IMR-90 (cell line): Measurements from ENCODE around the gene ABCA8. TPM values are rescaled to one million over a fixed set of nuclear protein-coding genes. Genes with fewer than 3 reads are reported as not detected.

Source experiments
- ATAC-seq: fragments of 200-7000 bp; cut with Tn5 transposase; 2 replicates; pipeline ENCODE4 v1.9.1; 2020; ENCODE audit warnings: low read depth, mild to moderate bottlenecking, moderate library complexity
- BruUV-seq: library from RNA; stranded (reverse); fragments of 400-500 nt; replicated peaks from 2 replicates; lab custom pipeline; 2021; lab: Mats Ljungman, UMichigan
- CTCF ChIA-PET: fragments of 300-600 bp; formaldehyde crosslinking; extraction: SDS; loops from one replicate; lab custom pipeline; 2021; ENCODE audit warnings: antibody characterized with exemption; lab: Yijun Ruan, JAX
- POLR2A ChIA-PET: fragments of 300-600 bp; sonication (Branson Sonifier 250); formaldehyde crosslinking; loops from one replicate; lab custom pipeline; 2022; ENCODE audit warnings: antibody characterized with exemption; ENCODE audit not compliant: unreplicated experiment; lab: Charles Lee
- DNase-seq: peaks from one replicate; pipeline ENCODE4 v3.0.0; 2013
- H2AFZ ChIP-seq: replicated peaks from 2 replicates; pipeline ENCODE3; 2013; ENCODE audit warnings: low read length, mild to moderate bottlenecking; ENCODE audit not compliant: poor library complexity
- H2AK5ac ChIP-seq: 2 replicates; pipeline ENCODE4 v1.6.1; 2013; ENCODE audit warnings: low read depth, low read length, inconsistent platforms
- H2AK9ac ChIP-seq: replicated peaks from 2 replicates; pipeline ENCODE3; 2013; ENCODE audit warnings: mild to moderate bottlenecking, low read depth, low read length, moderate library complexity; ENCODE audit not compliant: poor library complexity
- H2BK120ac ChIP-seq: 2 replicates; pipeline ENCODE4 v1.6.1; 2013; ENCODE audit warnings: low read depth, low read length, inconsistent platforms
- H2BK15ac ChIP-seq: 3 replicates; pipeline ENCODE4 v1.6.1; 2013; ENCODE audit warnings: low read depth, low read length, inconsistent platforms
- H2BK20ac ChIP-seq: 2 replicates; pipeline ENCODE4 v1.6.1; 2013; ENCODE audit warnings: low read depth, mild to moderate bottlenecking, inconsistent platforms, low read length, moderate library complexity
- H2BK5ac ChIP-seq: 2 replicates; pipeline ENCODE4 v1.6.1; 2013; ENCODE audit warnings: mild to moderate bottlenecking, low read depth, low read length, inconsistent platforms; ENCODE audit not compliant: poor library complexity, severe bottlenecking
- H3K14ac ChIP-seq: replicated peaks from 2 replicates; pipeline ENCODE4 v1.6.1; 2013; ENCODE audit warnings: low read depth, low read length, inconsistent platforms
- H3K18ac ChIP-seq: 2 replicates; pipeline ENCODE4 v1.6.1; 2013; ENCODE audit warnings: low read depth, low read length, control low read depth
- H3K23ac ChIP-seq: 2 replicates; pipeline ENCODE4 v1.6.1; 2013; ENCODE audit warnings: low read depth, low read length, inconsistent platforms
- H3K27ac ChIP-seq: 2 replicates; pipeline ENCODE4 v1.5.1; 2013; ENCODE audit warnings: mild to moderate bottlenecking, control low read depth, low read length; ENCODE audit not compliant: insufficient read depth
- H3K27me3 ChIP-seq: 2 replicates; pipeline ENCODE4 v1.6.1; 2013; ENCODE audit warnings: low read length; ENCODE audit not compliant: control insufficient read depth, insufficient read depth
- H3K36me3 ChIP-seq: 2 replicates; pipeline ENCODE4 v1.6.1; 2013; ENCODE audit warnings: low read length, mixed read lengths; ENCODE audit not compliant: control insufficient read depth, insufficient read depth
- H3K4ac ChIP-seq: 2 replicates; pipeline ENCODE4 v1.6.1; 2013; ENCODE audit warnings: low read depth, low read length, inconsistent platforms
- H3K4me1 ChIP-seq: 2 replicates; pipeline ENCODE4 v1.6.1; 2013; ENCODE audit warnings: low read length, mixed read lengths; ENCODE audit not compliant: control insufficient read depth, insufficient read depth
- H3K4me2 ChIP-seq: 2 replicates; pipeline ENCODE4 v1.6.1; 2013; ENCODE audit warnings: low read depth, mild to moderate bottlenecking, control low read depth, low read length, moderate library complexity
- H3K4me3 ChIP-seq: 2 replicates; pipeline ENCODE4 v1.5.1; 2013; ENCODE audit warnings: low read depth, mild to moderate bottlenecking, control low read depth, low read length, moderate library complexity; ENCODE audit not compliant: insufficient read depth
- H3K56ac ChIP-seq: 2 replicates; pipeline ENCODE4 v1.6.1; 2013; ENCODE audit warnings: low read length, inconsistent platforms; ENCODE audit not compliant: insufficient read depth; ENCODE audit errors: extremely low read depth
- H3K79me1 ChIP-seq, 2 experiments: 2 replicates each; pipeline ENCODE4 v1.6.1; 2013; ENCODE audit warnings: low read length in 2 of 2, inconsistent platforms in 1 of 2, low read depth in 1 of 2
- H3K9ac ChIP-seq: 2 replicates; pipeline ENCODE4 v1.6.1; 2013; ENCODE audit warnings: low read depth, low read length, control low read depth
- H3K9me1 ChIP-seq: 2 replicates; pipeline ENCODE4 v1.6.1; 2013; ENCODE audit warnings: low read length, inconsistent platforms; ENCODE audit not compliant: insufficient read depth
- H3K9me3 ChIP-seq: 2 replicates; pipeline ENCODE4 v1.6.1; 2013; ENCODE audit warnings: low read length; ENCODE audit not compliant: control insufficient read depth, insufficient read depth
- H4K20me1 ChIP-seq: 2 replicates; pipeline ENCODE4 v1.6.1; 2013; ENCODE audit warnings: low read length, inconsistent platforms; ENCODE audit not compliant: insufficient read depth
- H4K5ac ChIP-seq: 2 replicates; pipeline ENCODE4 v1.6.1; 2013; ENCODE audit warnings: mild to moderate bottlenecking, low read depth, low read length, control low read depth
- H4K8ac ChIP-seq, 2 experiments: 2 replicates each; pipeline ENCODE4 v1.6.1; 2013; ENCODE audit warnings: low read depth in 2 of 2, low read length in 2 of 2, control low read depth in 1 of 2, inconsistent platforms in 1 of 2
- H4K91ac ChIP-seq: 2 replicates; pipeline ENCODE4 v1.6.1; 2013; ENCODE audit warnings: low read depth, low read length, inconsistent platforms; ENCODE audit not compliant: insufficient read depth
- BHLHE40 ChIP-seq: fragments of 150-350 bp; IDR thresholded peaks from 2 replicates; pipeline ENCODE4 v1.6.1; 2016; ENCODE audit warnings: mild to moderate bottlenecking, low read depth, low read length
- CTCF ChIP-seq: conservative IDR thresholded peaks from 2 replicates; pipeline ENCODE4 v1.5.1; 2012; ENCODE audit warnings: mild to moderate bottlenecking, low read depth, low read length, improper control_type of control experiment
- FOS ChIP-seq: fragments of 150-350 bp; IDR thresholded peaks from 2 replicates; pipeline ENCODE4 v1.6.1; 2016; ENCODE audit warnings: low read depth, low read length
- MXI1 ChIP-seq: IDR thresholded peaks from 2 replicates; pipeline ENCODE4 v1.6.1; 2012; ENCODE audit warnings: low read depth, mild to moderate bottlenecking, low read length, moderate library complexity, borderline replicate concordance
- WGBS, 2 experiments: methylation state at CpG; one replicate each; pipeline versions ENCODE4 v1.1.5 to v1.1.7; 2013; ENCODE audit warnings: missing lambda C conversion rate in 2 of 2; ENCODE audit not compliant: insufficient read length in 1 of 2; ENCODE audit errors: extremely low coverage in 2 of 2; 5-methylcytosine and 5-hydroxymethylcytosine counted together
- dilution Hi-C: fragments of 300-500 bp; cut with HindIII; formaldehyde crosslinking; loops from one replicate; pipeline ENCODE4 v1.14.3; 2018; ENCODE audit warnings: low sequenced_read_pairs; ENCODE audit not compliant: unreplicated experiment
- in situ Hi-C: fragments of 300-500 bp; cut with MboI; formaldehyde crosslinking; loops from 3 replicates; pipeline ENCODE4 v1.14.3; 2019; ENCODE audit warnings: low sequenced_read_pairs, inconsistent platforms, mixed read lengths
- intact Hi-C: fragments of 100-400 bp; cut with micrococcal nuclease; formaldehyde crosslinking; loops from 2 replicates; pipeline ENCODE4 v1.10.0; 2022
- polyA plus RNA-seq, 3 experiments: library from polyadenylated mRNA; depleted of rRNA; stranded (reverse); fragments of >200 nt; gene quantifications; 2 replicates each; pipeline ENCODE4 v1.2.3, GENCODE V29; 2012; ENCODE audit warnings: low replicate concordance in 1 of 3
- total RNA-seq: library from RNA; depleted of rRNA; stranded (reverse); fragments of >200 nt; gene quantifications from 2 replicates; pipeline ENCODE4 v1.2.3, GENCODE V29; 2012

The ABCA8 gene
- total and polyA plus RNA-seq, 2 of the 4 experiments (the other 2 are of a cell fraction) = 1.8 TPM

- Histone ChIP-seq H3K36me3 (0 out of 2 replicates have a peak, but pooled peaks cover 2% of the 10 kb centered on the region), H2AK5ac (no peak overlapping the region), H4K5ac (no peak overlapping the region), H3K27me3 (no peaks in the 10 kb centered on the region), H2AFZ (no peak overlapping the region), H3K18ac (no peak overlapping the region), H3K4ac (no peak overlapping the region), H3K9ac (no peak overlapping the region), H2BK5ac (no peak overlapping the region), H3K4me3 (no peak overlapping the region), H2BK15ac (no peak overlapping the region), H3K79me1 (no peaks in the 10 kb centered on the region), H3K4me1 (no peaks in the 10 kb centered on the region), H3K4me2 (no peak overlapping the region), H4K20me1 (no peaks in the 10 kb centered on the region), H2BK20ac (no peak overlapping the region), H4K8ac (no peak overlapping the region), H3K9me1 (no peaks in the 10 kb centered on the region), H3K23ac (no peak overlapping the region), H4K91ac (no peak overlapping the region), H3K56ac (no peak overlapping the region), H2BK120ac (no peak overlapping the region), H3K27ac (no peak overlapping the region), H2AK9ac (no peak overlapping the region), H3K14ac (no peak overlapping the region), H3K9me3 (no peaks in the 10 kb centered on the region)
- no peak for ATAC-seq
- dilution Hi-C loops (no loop called here), intact Hi-C loops (no loop called here), in situ Hi-C loops (no loop called here)
- no peak for TF ChIP-seq BHLHE40
- no peak for TF ChIP-seq MXI1
- TF ChIP-seq CTCF = no peak
- no peak for TF ChIP-seq FOS
- DNase-seq = no peak
- no TSS peak for BruUV-seq
- no CpG with 5 or more reads among the region's 8 CpGs for WGBS, 2 experiments
- ChIA-PET POLR2A (no interaction called here), CTCF (no interaction called here)
Observed at GRCh38 chr17:68903286-68903685, 51.9 kb downstream of the ABCA8 start.
